H9 (cell line): ENCODE results near the gene RMND5A. TPM values are rescaled to one million over a fixed set of nuclear protein-coding genes. Genes with fewer than 3 reads are reported as not detected.

Experiments used
- DNase-seq: peaks from one replicate; pipeline ENCODE4 v3.0.0-alpha.2; 2017
- H2AFZ ChIP-seq: one replicate; pipeline ENCODE4 v1.6.1; 2013; ENCODE audit warnings: mild to moderate bottlenecking, low read length, control low read depth, moderate library complexity
- H2AK5ac ChIP-seq: 2 replicates; pipeline ENCODE4 v1.6.1; 2013; ENCODE audit warnings: low read length, control low read depth, mixed read lengths; ENCODE audit not compliant: insufficient read length
- H2BK120ac ChIP-seq: one replicate; pipeline ENCODE4 v1.6.1; 2013; ENCODE audit warnings: low read depth, mild to moderate bottlenecking, low read length, control low read depth, inconsistent platforms; ENCODE audit not compliant: poor library complexity, severe bottlenecking
- H2BK12ac ChIP-seq: 2 replicates; pipeline ENCODE4 v1.6.1; 2013; ENCODE audit warnings: low read length, control low read depth, mixed read lengths, low read depth; ENCODE audit not compliant: insufficient read length
- H2BK15ac ChIP-seq: 2 replicates; pipeline ENCODE4 v1.6.1; 2013; ENCODE audit warnings: low read depth, low read length, control low read depth
- H2BK20ac ChIP-seq: one replicate; pipeline ENCODE4 v1.6.1; 2013; ENCODE audit warnings: low read depth, mild to moderate bottlenecking, low read length, control low read depth, inconsistent platforms; ENCODE audit not compliant: poor library complexity, severe bottlenecking
- H2BK5ac ChIP-seq: 2 replicates; pipeline ENCODE4 v1.6.1; 2013; ENCODE audit warnings: low read length, control low read depth, mixed read lengths; ENCODE audit not compliant: insufficient read length
- H3K14ac ChIP-seq: 2 replicates; pipeline ENCODE4 v1.6.1; 2013; ENCODE audit warnings: low read length, control low read depth; ENCODE audit not compliant: insufficient read depth
- H3K18ac ChIP-seq: 2 replicates; pipeline ENCODE4 v1.6.1; 2013; ENCODE audit warnings: low read depth, mild to moderate bottlenecking, mixed read lengths, low read length, control low read depth; ENCODE audit not compliant: insufficient read length
- H3K23ac ChIP-seq: 2 replicates; pipeline ENCODE4 v1.6.1; 2013; ENCODE audit warnings: low read length, control low read depth, mixed read lengths, low read depth; ENCODE audit not compliant: insufficient read length
- H3K23me2 ChIP-seq: 2 replicates; pipeline ENCODE4 v1.6.1; 2013; ENCODE audit warnings: low read depth, mild to moderate bottlenecking, mixed read lengths, low read length, control low read depth; ENCODE audit not compliant: insufficient read length, poor library complexity, severe bottlenecking
- H3K27ac ChIP-seq: 2 replicates; pipeline ENCODE4 v1.5.1; 2013; ENCODE audit warnings: low read length, control low read depth, mixed read lengths, low read depth; ENCODE audit not compliant: insufficient read length
- H3K27me3 ChIP-seq: 2 replicates; pipeline ENCODE4 v1.6.1; 2013; ENCODE audit warnings: low read length, control low read depth, inconsistent platforms; ENCODE audit not compliant: insufficient read depth
- H3K4ac ChIP-seq: 2 replicates; pipeline ENCODE4 v1.6.1; 2013; ENCODE audit warnings: low read depth, mild to moderate bottlenecking, control low read depth, inconsistent platforms, low read length, moderate library complexity
- H3K4me1 ChIP-seq: 2 replicates; pipeline ENCODE4 v1.6.1; 2013; ENCODE audit warnings: low read length, control low read depth, inconsistent platforms; ENCODE audit not compliant: insufficient read depth
- H3K4me2 ChIP-seq: 2 replicates; pipeline ENCODE4 v1.6.1; 2013; ENCODE audit warnings: low read length, control low read depth, mixed read lengths; ENCODE audit not compliant: insufficient read length, insufficient read depth
- H3K56ac ChIP-seq: 2 replicates; pipeline ENCODE4 v1.6.1; 2013; ENCODE audit warnings: low read depth, mild to moderate bottlenecking, mixed read lengths, low read length, control low read depth; ENCODE audit not compliant: insufficient read length
- H3K79me1 ChIP-seq: 2 replicates; pipeline ENCODE4 v1.6.1; 2013; ENCODE audit warnings: low read depth, mild to moderate bottlenecking, moderate library complexity, low read length, control low read depth, inconsistent platforms; ENCODE audit not compliant: insufficient read depth, poor library complexity, severe bottlenecking
- H3K79me2 ChIP-seq: 2 replicates; pipeline ENCODE4 v1.6.1; 2013; ENCODE audit warnings: low read length, control low read depth, inconsistent platforms; ENCODE audit not compliant: insufficient read depth
- H3K9ac ChIP-seq: 2 replicates; pipeline ENCODE4 v1.6.1; 2013; ENCODE audit warnings: low read length, control low read depth, mixed read lengths; ENCODE audit not compliant: insufficient read length; ENCODE audit errors: extremely low read depth
- H3K9me3 ChIP-seq: one replicate; pipeline ENCODE4 v1.6.1; 2013; ENCODE audit warnings: low read depth, low read length, inconsistent platforms; ENCODE audit not compliant: control insufficient read depth
- H3T11ph ChIP-seq: one replicate; pipeline ENCODE4 v1.6.1; 2013; ENCODE audit warnings: mild to moderate bottlenecking, low read length, control low read depth, inconsistent platforms
- H4K20me1 ChIP-seq: one replicate; pipeline ENCODE4 v1.6.1; 2013; ENCODE audit not compliant: control insufficient read depth, insufficient read length, insufficient read depth
- H4K5ac ChIP-seq: 2 replicates; pipeline ENCODE4 v1.6.1; 2013; ENCODE audit warnings: low read depth, mild to moderate bottlenecking, mixed read lengths, low read length, control low read depth; ENCODE audit not compliant: insufficient read length
- H4K8ac ChIP-seq: replicated peaks from 2 replicates; pipeline ENCODE4 v1.6.1; 2013; ENCODE audit warnings: low read length, control low read depth, mixed read lengths, low read depth; ENCODE audit not compliant: insufficient read length
- H4K91ac ChIP-seq: 2 replicates; pipeline ENCODE4 v1.6.1; 2013; ENCODE audit warnings: low read depth, mild to moderate bottlenecking, moderate library complexity, mixed read lengths, low read length, control low read depth; ENCODE audit not compliant: insufficient read length
- H3K27ac Mint-ChIP-seq, 3 experiments: 2 replicates in 2 of 3; 3 replicates in 1 of 3; pipeline ENCODE4 v1.8.0; 2020 to 2021; ENCODE audit warnings: mixed read lengths in 3 of 3, mild to moderate bottlenecking in 1 of 3, moderate library complexity in 1 of 3
- H3K27me3 Mint-ChIP-seq: 2 replicates; pipeline ENCODE4 v1.8.0; 2021; ENCODE audit warnings: low read depth, mild to moderate bottlenecking, moderate library complexity, mixed read lengths
- H3K36me3 Mint-ChIP-seq, 3 experiments: 2 replicates in 2 of 3; 3 replicates in 1 of 3; pipeline ENCODE4 v1.8.0; 2020 to 2021; ENCODE audit warnings: low read depth in 3 of 3, mixed read lengths in 3 of 3; ENCODE audit not compliant: insufficient read depth in 1 of 3
- H3K4me1 Mint-ChIP-seq, 2 experiments: 2 replicates each; pipeline ENCODE4 v1.8.0; 2020; ENCODE audit warnings: mixed read lengths in 2 of 2
- H3K4me3 Mint-ChIP-seq, 2 experiments: 2 replicates in 1 of 2; 3 replicates in 1 of 2; pipeline ENCODE4 v1.8.0; 2020 to 2021; ENCODE audit warnings: mild to moderate bottlenecking in 2 of 2, mixed read lengths in 2 of 2, moderate library complexity in 1 of 2
- H3K9me3 Mint-ChIP-seq, 2 experiments: 2 replicates in 1 of 2; 3 replicates in 1 of 2; pipeline ENCODE4 v1.8.0; 2020; ENCODE audit warnings: mild to moderate bottlenecking in 2 of 2, mixed read lengths in 2 of 2, moderate library complexity in 1 of 2
- CTCF ChIP-seq: fragments of 200-600 bp; sonication (generic); conservative IDR thresholded peaks from 3 replicates; pipeline ENCODE4 v1.8.0; 2021; ENCODE audit warnings: antibody characterized with exemption, mild to moderate bottlenecking
- total RNA-seq: library from RNA; stranded (reverse); gene quantifications from 2 replicates; pipeline ENCODE4 v1.2.1, GENCODE V29; 2021

RMND5A gene
- total RNA-seq, 1 experiment from 2014 or later = 48.8 TPM

GRCh38 chr2:86679036-86679435, 41.1 kb upstream of the RMND5A start:
- no peak overlapping the region for H3K23ac ChIP-seq
- H3K27me3 ChIP-seq = no peaks in the 10 kb centered on the region
- H2BK12ac ChIP-seq = no peak overlapping the region
- no peaks in the 10 kb centered on the region for H3K9me3 Mint-ChIP-seq
- H3K27ac Mint-ChIP-seq = no peak overlapping the region
- no peak overlapping the region for H3K4ac ChIP-seq
- no peak overlapping the region for H3K9ac ChIP-seq
- H3K56ac ChIP-seq = no peak overlapping the region
- H3K4me2 ChIP-seq = no peak overlapping the region
- H3K27ac ChIP-seq = no peak overlapping the region
- H2BK15ac ChIP-seq = no peak overlapping the region
- H3K79me1 ChIP-seq = no peaks in the 10 kb centered on the region
- no peak overlapping the region for H4K8ac ChIP-seq
- H3K27me3 Mint-ChIP-seq = no peaks in the 10 kb centered on the region; the same call in 1 of the 2 replicates
- H3K36me3 Mint-ChIP-seq = no peaks in the 10 kb centered on the region
- no peak overlapping the region for H2BK120ac ChIP-seq
- H4K20me1 ChIP-seq = no peaks in the 10 kb centered on the region
- no peak for DNase-seq
- H3K18ac ChIP-seq = no peak overlapping the region
- no peak overlapping the region for H2AK5ac ChIP-seq
- H4K91ac ChIP-seq = no peak overlapping the region
- H3K79me2 ChIP-seq = no peaks in the 10 kb centered on the region
- H3T11ph ChIP-seq = no peak overlapping the region
- no peak overlapping the region for H3K4me3 Mint-ChIP-seq
- no peak overlapping the region for H2BK20ac ChIP-seq
- no peaks in the 10 kb centered on the region for H3K4me1 ChIP-seq
- TF ChIP-seq CTCF = no peak
- H3K14ac ChIP-seq = no peak overlapping the region
- no peak overlapping the region for H2BK5ac ChIP-seq
- no peak overlapping the region for H4K5ac ChIP-seq
- no peak overlapping the region for H2AFZ ChIP-seq
- no peaks in the 10 kb centered on the region for H3K9me3 ChIP-seq
- H3K23me2 ChIP-seq = no peaks in the 10 kb centered on the region
- H3K4me1 Mint-ChIP-seq = no peaks in the 10 kb centered on the region
